ENCODE measurements around the gene BPIFB6.

GRCh38 chr20:33072362-33072761 is 40.9 kb downstream of the BPIFB6 start:
- TF ChIP-seq CTCF (conservative IDR thresholded peaks at IDR 0.05): no peak
- TF ChIP-seq EZH2 (IDR thresholded peaks at IDR 0.05; ENCODE audit: low read depth): no peak
